HG03280 (cell line): Measurements from ENCODE around the gene ACOT8.
"Not testable (repeated sequence)": the region's sequence is repeated elsewhere in the genome, so short reads cannot be mapped to it uniquely, and the experiment has no call there.

Source experiments
- ATAC-seq: cut with Tn5 transposase; IDR thresholded peaks from one replicate; pipeline ENCODE4 v1.9.1; 2021; ENCODE audit warnings: mild to moderate bottlenecking, moderate library complexity; ENCODE audit not compliant: unreplicated experiment

ACOT8 gene

DNA sequence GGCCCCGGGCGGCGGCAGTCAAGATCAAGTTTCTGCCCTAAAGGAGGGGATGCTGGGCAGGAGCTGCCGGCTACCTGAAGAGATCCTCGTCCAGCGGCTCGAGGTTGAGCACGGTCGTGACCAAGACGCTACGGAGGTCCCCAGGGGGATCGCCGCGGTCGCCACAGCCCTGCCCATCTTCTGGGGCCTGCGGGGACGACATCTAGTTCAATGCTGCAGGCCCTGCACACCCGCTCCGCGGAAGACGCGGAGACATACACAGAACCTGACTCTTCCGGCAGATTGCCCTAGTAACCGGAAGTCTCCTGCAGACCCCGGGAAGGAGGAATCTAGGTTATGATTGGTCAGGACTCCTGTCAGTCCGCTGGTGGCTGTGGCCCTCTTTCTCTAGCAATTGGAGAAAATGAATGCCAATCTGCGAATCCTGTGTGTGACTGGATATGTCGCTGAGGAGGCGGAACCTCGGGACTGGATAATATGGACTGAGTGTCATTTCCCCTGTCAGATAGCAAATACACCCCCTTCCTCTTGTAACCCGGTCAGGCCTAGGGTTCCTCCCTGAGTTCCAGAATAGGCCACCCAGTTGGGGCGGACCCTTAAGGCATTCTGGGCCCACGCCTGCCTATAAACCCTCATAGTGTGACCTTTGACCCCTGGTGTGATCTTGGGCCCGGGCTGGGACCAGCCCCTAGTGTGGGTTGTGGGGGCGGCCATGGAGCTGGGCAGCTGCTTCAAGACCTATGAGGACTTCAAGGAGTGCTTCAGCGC lies at the start of gene ACOT8, which contains the start of gene ZSWIM3:
Gene ACOT8 (minus strand): TSS at position 279 of the 768 bp plus-strand sequence. CDS start 77 bp downstream, at position 202.
Gene ZSWIM3 (plus strand): TSS at position 501 of the 768 bp plus-strand sequence. CDS start 212 bp downstream, at position 713.
- peak; percentile 95 for ATAC-seq

DNA sequence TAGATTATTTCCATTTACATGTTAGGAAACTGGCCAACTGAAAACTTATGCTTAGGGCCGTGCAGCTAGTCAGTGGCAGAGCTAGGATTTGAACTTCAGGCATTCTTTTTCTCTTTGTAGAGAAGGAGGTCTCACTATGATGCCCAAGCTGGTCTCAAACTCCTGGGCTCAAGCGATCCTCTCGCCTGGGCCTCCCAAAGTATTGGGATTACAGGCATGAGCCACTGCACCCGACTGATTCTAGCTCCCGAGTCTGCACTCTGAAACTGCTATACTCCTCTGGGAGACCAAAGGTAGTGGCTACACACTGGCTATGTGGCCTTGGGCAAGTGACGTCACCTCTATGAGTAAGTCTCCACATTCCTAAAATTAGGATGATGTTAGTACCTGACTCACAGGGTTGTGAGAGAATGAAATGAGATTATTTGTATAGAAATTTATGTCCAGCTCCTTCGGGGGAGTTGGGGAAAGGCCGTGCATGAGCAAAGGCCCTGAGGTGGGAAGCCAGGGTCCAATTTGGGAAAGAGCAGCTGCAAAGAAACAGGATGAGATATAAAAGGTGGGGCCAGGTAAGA lies 48.4 kb upstream of the ACOT8 start:
- ATAC-seq, result no peak

DNA sequence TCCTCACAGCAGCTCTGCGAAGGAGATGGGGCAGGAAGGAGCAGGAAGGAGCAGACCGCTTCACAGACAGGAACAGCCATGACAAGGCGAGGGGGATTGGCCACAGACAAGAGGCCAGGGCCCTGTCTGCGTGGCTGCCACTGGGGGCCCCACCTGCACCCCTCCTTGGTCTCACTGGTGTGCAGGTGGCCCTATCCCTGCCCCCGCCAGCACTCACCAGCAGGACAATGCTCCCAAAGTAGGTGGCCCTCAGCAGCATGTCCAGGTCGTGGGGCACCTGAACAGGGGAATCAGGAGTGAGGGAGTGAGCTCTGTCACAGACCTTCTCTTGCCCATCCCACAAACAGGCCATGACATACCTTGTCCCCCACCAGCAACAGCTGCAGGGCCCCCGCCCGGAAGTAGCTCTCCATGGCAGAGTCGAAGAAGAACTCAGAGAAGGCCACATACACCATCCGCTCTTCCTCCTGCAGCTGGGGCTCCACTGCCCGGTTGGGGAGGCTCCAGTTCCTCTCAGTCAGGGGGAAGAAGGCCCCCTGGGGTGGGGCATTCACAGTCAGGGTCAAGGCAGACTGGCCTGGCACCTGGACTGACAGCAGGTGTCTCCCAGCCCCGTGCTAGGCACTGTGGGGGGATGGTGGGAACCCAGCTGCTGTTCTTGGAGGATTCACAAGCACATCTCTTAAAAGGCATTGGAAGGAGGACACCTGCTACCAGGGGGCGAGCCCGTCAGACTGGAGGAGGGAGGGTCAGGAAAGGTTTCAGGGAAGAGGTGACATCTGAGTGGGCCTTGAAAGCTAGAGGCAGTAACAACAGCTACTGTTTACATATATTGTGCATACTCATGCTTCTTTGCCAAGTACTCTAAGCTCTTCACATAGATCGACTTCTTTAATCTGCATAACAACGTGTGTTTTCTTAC lies 47.7 kb upstream of the ACOT8 start:
- no peak for ATAC-seq

DNA sequence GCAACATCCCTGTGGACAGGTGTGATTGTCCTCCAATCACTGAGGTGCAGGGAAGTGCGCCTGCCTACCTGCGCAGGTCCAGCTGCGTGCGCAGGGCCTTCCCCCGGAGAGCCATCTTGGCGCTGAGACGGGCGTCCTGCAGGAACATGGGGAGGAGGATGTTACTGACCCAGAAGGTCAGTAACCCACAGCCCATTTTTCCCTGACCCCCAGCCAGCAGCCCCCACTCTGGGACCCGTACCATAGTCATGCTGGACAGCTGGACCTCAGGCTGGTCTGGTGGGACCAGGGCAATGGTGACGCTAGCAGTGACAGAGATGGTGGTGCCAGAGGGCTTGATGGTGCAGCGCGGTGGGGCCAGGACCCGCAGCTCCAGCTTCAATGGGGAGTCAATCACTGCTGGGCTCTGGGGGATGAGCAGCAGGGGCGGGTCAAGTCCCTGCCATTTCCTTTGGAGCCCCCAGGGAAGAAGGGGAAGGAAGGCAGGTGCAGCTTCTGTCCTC lies 45.1 kb upstream of the ACOT8 start:
- no peak for ATAC-seq

DNA sequence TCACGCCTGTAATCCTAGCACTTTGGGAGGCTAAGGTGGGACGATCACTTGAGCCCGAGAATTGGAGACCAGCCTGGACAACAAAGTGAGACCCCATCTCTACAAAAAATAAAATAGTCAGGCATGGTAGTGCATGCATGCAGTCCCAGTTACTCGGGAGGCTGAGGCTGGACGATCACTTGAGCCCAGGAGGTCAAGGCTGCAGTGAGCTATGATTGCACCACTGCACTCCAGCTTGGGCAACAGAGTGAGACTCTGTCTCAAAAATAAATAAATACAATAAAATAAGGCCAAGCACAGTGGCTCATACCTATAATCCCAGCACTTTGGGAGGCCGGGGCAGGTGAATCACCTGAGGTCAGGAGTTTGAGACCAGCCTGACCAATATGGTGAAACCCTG lies 44.1 kb upstream of the ACOT8 start:
- not testable (repeated sequence) for ATAC-seq

DNA sequence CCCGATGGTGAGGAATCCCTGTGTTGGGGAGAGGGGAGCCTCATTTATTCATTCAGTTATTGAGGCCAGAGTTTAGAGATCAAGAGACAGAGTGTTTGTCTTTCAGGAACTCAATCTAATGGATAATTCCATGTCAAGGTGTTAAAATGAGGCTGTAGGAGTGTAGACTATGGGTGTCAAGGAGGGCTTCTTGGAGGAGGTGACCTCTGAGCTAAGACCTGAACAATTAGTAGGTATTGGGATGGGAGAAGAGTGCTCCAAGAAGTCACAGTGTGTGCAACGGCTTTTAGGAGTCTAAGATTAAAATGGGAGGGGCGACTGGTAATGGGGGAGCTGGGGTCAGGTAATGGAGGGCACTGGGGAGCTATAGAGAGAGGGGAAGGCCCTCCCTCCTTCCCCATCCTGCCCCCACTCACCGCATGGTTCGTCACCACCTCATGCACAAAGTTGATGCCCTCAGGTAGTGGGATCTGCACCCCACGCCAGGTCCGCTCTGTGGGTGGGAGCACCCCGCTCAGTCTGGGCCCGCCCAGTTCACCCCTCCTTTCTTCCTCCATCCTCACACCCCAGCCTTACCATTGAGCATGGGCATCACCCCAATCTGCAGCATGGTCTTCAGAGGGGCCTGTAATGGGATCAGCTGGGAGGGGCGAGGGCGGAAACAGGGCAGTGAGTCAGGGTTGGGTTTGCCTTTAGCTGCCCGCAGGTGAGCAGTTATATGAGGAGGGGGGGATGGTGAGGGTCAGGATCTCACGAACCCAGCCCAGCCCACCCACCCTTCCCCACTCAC lies 42.0 kb upstream of the ACOT8 start:
- no peak for ATAC-seq

DNA sequence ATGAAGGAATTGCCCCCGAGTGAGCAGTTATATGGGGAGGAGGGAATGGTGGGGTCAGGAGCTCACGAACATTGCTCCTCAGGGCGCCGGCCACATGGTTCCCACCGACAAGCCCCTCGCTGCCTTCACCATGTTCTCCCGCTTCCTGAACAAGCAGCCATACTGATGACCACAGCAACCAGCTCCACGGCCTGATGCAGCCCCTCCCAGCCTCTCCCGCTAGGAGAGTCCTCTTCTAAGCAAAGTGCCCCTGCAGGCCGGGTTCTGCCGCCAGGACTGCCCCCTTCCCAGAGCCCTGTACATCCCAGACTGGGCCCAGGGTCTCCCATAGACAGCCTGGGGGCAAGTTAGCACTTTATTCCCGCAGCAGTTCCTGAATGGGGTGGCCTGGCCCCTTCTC lies 41.1 kb upstream of the ACOT8 start:
- ATAC-seq, result no peak

DNA sequence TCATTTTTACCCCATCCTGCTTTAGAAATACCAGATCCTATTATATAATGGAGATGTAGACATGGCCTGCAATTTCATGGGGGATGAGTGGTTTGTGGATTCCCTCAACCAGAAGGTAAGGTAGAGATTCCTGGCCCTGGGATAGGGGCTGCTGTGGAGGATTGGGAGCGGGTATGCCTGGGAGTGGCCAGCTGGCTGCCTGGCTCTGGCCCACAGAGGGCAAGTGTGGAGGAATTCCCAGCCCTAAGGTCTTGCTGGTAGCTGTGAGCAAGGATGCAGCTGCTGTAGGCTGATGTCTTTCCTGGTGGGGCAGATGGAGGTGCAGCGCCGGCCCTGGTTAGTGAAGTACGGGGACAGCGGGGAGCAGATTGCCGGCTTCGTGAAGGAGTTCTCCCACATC lies 40.5 kb upstream of the ACOT8 start:
- ATAC-seq, result no peak

DNA sequence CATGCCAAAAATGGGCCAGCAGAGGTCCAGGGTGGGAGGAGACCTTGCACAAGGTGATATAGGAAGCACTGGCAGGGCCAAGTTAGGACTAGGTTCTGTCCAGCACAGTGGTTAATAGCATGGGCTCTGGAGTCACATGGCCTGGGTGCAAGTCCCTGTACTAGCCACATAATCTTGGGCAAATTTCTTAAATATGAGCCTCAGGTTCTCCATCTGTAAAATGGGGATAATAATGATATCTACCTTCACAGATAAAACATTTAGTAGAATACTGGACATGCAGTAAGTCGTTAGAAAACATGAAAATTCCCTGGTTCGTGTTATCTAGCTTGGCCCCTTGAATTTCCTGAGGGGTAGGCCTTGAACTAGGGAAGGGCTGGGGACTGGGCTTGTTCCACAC lies 40.1 kb upstream of the ACOT8 start:
- no peak for ATAC-seq

DNA sequence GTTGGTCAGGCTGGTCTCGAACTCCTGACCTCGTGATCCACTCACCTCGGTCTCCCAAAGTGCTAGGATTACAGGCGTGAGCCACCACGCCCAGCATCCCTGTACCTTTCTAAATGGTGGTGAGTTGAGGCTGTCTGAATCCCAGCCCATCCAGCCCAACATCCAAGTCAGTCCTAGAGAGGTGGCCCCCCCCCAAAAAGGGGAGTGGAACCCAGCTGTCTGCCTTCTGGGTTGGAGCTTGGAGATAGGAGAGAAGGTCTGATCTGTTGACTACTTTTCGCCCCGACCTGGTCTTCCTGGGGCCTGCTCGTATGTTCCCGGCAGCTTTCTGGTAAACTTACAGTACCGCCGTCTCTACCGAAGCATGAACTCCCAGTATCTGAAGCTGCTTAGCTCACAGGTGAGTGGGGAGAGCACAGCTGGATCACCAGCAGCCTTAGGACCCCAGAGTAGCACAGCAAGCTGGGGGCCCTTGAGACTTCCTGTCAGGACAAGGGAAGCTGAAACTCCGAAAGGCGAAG lies 39.5 kb upstream of the ACOT8 start:
- no peak for ATAC-seq

DNA sequence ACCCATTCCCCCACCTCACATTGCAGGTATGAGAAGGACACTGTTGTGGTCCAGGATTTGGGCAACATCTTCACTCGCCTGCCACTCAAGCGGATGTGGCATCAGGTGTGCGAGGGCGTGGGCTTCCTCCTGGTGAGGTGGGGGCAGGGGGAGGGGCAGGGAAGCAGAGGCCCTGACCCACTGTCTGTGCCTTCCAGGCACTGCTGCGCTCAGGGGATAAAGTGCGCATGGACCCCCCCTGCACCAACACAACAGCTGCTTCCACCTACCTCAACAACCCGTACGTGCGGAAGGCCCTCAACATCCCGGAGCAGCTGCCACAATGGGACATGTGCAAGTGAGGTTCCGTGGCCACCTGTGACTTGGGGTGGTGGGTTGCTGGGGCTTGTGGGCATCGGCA lies 37.6 kb upstream of the ACOT8 start:
- ATAC-seq, result no peak

DNA sequence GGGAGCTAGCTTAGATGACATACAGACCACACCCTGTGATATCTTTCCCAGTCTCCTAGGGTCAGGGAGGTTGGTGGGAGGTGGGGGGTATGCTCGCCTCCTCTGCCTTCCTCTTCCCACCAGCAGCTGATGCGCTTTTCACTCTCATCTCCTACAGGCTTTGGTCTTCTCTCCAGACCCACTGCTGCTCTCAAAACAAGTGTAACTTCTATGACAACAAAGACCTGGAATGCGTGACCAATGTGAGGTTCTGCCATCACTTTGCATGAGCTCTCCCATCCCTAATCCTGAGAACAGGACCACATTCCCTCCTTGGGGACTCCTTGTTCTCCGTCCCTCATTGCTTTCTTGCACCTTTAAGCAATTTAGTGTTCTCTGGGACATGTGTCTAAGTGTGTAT lies 36.6 kb upstream of the ACOT8 start:
- ATAC-seq, result no peak

DNA sequence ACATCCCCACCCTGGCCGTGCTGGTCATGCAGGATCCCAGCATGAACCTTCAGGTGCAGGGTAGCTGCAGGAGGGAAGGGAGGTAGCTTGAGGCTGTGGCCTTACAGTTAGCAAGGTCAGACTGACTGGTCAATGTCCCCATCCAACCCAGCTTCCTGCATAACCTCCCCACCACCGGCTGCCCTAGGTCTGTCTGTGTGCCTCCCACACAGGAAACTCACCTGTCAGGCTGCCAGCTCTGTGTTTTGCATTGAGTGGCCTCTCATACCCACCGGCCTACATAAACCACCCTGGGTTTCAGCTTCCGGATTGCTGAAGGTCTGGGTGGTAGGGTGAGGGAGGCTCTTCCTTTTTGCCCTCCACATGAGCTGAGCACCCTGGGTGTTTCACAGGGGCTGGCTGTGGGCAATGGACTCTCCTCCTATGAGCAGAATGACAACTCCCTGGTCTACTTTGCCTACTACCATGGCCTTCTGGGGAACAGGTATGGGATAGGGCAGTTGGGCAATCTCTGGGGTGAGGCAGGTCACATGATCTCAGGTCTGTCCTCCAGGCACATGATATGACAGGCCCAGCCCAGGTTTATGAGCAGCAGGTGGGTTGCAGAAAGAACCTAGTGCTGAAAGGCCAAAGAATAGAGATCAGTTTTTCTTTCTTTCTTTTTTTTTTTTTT lies 35.8 kb upstream of the ACOT8 start:
- no peak for ATAC-seq

DNA sequence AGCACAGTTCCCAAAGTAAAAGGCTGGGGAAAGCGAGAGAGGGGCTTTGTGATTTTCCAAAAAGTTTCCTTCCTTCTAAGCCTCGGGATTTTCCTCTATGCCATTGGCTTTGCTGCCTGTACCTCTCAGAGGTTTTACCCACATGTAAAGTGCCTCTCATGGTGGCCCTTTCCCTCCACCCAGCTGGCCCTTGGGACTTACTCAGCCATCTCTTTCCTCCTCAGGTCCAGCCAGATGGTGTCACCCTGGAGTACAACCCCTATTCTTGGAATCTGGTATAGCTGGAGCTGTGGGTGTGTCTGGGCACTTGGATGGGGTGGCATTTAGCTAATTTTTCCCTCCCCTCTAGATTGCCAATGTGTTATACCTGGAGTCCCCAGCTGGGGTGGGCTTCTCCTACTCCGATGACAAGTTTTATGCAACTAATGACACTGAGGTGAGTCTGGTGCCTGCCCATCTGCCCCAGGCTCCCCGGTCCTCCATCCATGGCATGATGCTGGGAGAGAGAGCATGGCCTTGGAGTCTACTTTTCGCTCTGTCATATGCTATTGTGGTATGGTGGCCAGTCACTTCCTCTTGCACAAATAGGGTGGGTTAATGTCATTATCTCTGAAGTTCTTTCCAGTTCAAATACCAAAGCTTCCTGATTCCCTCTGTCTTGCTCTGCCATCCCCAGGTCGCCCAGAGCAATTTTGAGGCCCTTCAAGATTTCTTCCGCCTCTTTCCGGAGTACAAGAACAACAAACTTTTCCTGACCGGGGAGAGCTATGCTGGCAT lies 35.0 kb upstream of the ACOT8 start:
- no peak for ATAC-seq

DNA sequence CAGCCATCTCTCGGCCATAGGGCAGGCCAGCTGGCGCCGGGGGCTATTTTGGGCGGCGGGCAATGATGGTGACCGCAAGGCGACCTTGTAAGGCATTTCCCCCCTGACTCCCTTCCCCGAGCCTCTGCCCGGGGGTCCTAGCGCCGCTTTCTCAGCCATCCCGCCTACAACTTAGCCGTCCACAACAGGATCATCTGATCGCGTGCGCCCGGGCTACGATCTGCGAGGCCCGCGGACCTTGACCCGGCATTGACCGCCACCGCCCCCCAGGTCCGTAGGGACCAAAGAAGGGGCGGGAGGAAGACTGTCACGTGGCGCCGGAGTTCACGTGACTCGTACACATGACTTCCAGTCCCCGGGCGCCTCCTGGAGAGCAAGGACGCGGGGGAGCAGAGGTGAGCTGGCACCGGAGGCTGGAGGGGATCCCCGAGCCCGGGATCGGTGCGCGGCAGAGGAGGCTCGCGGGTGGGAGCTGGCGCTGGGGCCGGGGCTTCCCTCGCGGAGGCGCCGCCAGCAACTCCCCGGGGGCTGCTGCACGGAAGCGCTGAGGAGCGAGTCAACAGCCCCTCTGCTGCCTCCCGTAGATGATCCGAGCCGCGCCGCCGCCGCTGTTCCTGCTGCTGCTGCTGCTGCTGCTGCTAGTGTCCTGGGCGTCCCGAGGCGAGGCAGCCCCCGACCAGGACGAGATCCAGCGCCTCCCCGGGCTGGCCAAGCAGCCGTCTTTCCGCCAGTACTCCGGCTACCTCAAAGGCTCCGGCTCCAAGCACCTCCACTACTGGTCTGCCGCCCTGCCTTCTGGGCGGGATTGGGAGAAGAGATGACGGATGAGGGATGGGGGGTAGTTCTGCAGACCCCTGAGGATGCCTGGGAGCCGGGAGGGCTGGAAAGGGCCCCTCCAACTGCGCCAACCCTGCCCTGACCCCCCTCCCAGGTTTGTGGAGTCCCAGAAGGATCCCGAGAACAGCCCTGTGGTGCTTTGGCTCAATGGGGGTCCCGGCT lies 34.1 kb upstream of the ACOT8 start, which contains the start of the genes CTSA and NEURL2:
Gene CTSA (plus strand): TSS at position 351 of the 999 bp plus-strand sequence. CDS start 234 bp downstream, at position 585.
Gene NEURL2 (minus strand): TSS at position 224 of the 999 bp plus-strand sequence. CDS start 217 bp downstream, at position 7.
- peak; percentile 79 for ATAC-seq

DNA sequence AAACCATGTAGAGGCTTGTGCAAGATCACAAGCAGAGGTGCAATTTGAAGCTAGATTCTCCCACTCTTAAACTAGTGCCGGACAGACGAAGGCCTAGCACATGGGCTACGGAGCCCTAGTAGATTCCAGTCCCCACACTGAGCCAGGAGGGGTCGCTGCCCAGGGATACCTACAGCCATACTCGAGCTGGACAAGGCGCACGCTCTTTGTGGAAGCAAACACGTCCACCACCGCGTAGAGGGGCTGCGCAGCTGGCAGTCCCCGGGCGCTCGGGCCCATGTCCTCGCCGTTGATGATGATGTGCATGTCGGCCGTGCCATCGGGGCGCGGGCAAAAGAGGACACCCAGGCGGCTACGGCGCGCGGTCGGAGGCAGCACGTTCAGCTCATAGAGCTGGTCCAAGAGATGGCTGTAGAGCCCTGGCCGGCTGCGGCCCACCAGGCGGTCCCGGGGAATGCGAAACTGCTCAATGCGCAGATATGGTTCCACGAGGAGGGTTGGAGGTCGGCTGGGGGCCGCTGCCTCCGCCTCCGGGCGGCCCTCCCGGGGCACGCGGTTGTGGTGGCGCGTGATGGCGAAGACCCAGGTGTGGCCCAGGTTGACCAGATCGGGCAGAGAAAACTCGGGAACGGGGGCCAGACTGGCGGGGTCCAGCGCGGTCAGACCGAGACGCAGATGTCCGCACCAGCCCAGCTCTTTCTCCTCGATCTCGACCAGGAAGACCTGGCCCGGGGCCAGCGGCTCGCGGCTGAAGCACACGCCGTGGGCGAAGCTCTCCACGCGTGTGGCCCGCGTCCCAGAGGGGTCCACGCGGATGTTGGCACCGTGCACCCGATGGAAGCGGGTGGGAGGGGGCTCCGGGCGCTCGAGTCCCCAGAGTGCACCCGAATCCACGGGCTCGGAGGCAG lies 33.1 kb upstream of the ACOT8 start:
- peak; percentile 31 for ATAC-seq
